WTC11 (cell line): ENCODE measurements around the gene SLC5A10. TPM values are rescaled to one million over a fixed set of nuclear protein-coding genes. Genes with fewer than 3 reads are reported as not detected.

Experiments used
- ATAC-seq: fragments of 200-7000 bp; cut with Tn5 transposase; 2 replicates; pipeline ENCODE4 v1.10.0; 2021; ENCODE audit warnings: mild to moderate bottlenecking, moderate library complexity
- CTCF ChIA-PET: fragments of 300-600 bp; sonication (Branson Sonifier 250); formaldehyde crosslinking; loops from one replicate; lab custom pipeline; 2021; ENCODE audit warnings: antibody characterized with exemption; lab: Charles Lee
- POLR2A ChIA-PET: fragments of 350-600 bp; sonication (Branson Sonifier 250); formaldehyde crosslinking; loops from one replicate; lab custom pipeline; 2021; ENCODE audit warnings: antibody characterized with exemption; lab: Charles Lee
- DNase-seq: peaks from one replicate; pipeline ENCODE4 v3.0.0; 2021; ENCODE audit warnings: low spot score
- H3K27ac Mint-ChIP-seq: 2 replicates; pipeline ENCODE4 v1.8.0; 2021; ENCODE audit warnings: mixed read lengths
- H3K27me3 Mint-ChIP-seq: 2 replicates; pipeline ENCODE4 v1.8.0; 2021; ENCODE audit warnings: low read depth, mild to moderate bottlenecking, moderate library complexity, mixed read lengths
- H3K36me3 Mint-ChIP-seq: 2 replicates; pipeline ENCODE4 v1.8.0; 2021; ENCODE audit warnings: mixed read lengths
- H3K4me1 Mint-ChIP-seq: 2 replicates; pipeline ENCODE4 v1.8.0; 2022; ENCODE audit warnings: mixed read lengths
- H3K4me3 Mint-ChIP-seq: 2 replicates; pipeline ENCODE4 v1.8.0; 2021; ENCODE audit warnings: mild to moderate bottlenecking, moderate library complexity, mixed read lengths
- H3K9me3 Mint-ChIP-seq: 2 replicates; pipeline ENCODE4 v1.8.0; 2021; ENCODE audit warnings: mixed read lengths
- E2F1 ChIP-seq: sonication (generic); formaldehyde crosslinking; IDR thresholded peaks from 2 replicates; pipeline ENCODE4 v1.8.0; 2022; ENCODE audit warnings: mild to moderate bottlenecking, missing genetic modification reagents
- E2F5 ChIP-seq: sonication (generic); formaldehyde crosslinking; IDR thresholded peaks from 2 replicates; pipeline ENCODE4 v1.8.1; 2022; ENCODE audit warnings: mild to moderate bottlenecking, moderate library complexity, missing genetic modification reagents
- FOXP4 ChIP-seq: sonication (generic); formaldehyde crosslinking; IDR thresholded peaks from 2 replicates; pipeline ENCODE4 v1.8.0; 2022; ENCODE audit warnings: mild to moderate bottlenecking, missing genetic modification reagents
- NR1H2 ChIP-seq: sonication (generic); formaldehyde crosslinking; IDR thresholded peaks from 2 replicates; pipeline ENCODE4 v1.9.0; 2021; ENCODE audit warnings: mild to moderate bottlenecking, moderate library complexity, missing genetic modification reagents
- OVOL2 ChIP-seq: fragments of 250-450 bp; sonication (Bioruptor Pico); IDR thresholded peaks from 2 replicates; pipeline ENCODE4 v1.9.0; 2021; ENCODE audit warnings: mild to moderate bottlenecking, borderline replicate concordance
- SOX15 ChIP-seq: fragments of 250-450 bp; sonication (Bioruptor Pico); IDR thresholded peaks from 2 replicates; pipeline ENCODE4 v1.9.0; 2021; ENCODE audit warnings: mild to moderate bottlenecking
- TEAD1 ChIP-seq: sonication (generic); formaldehyde crosslinking; IDR thresholded peaks from 2 replicates; pipeline ENCODE4 v1.8.0; 2022; ENCODE audit warnings: mild to moderate bottlenecking, missing genetic modification reagents
- ZMAT4 ChIP-seq: fragments of 250-450 bp; sonication (Bioruptor Pico); IDR thresholded peaks from 2 replicates; pipeline ENCODE4 v1.9.0; 2021; ENCODE audit warnings: mild to moderate bottlenecking
- ZNF232 ChIP-seq: sonication (generic); formaldehyde crosslinking; IDR thresholded peaks from 2 replicates; pipeline ENCODE4 v1.8.0; 2022; ENCODE audit warnings: mild to moderate bottlenecking, missing genetic modification reagents
- ZNF425 ChIP-seq: fragments of 250-450 bp; sonication (Bioruptor Pico); conservative IDR thresholded peaks from 2 replicates; pipeline ENCODE4 v1.9.0; 2021; ENCODE audit warnings: mild to moderate bottlenecking
- ZNF512 ChIP-seq: sonication (generic); formaldehyde crosslinking; IDR thresholded peaks from 2 replicates; pipeline ENCODE4 v1.8.1; 2022; ENCODE audit warnings: missing genetic modification reagents, borderline replicate concordance
- ZNF671 ChIP-seq: fragments of 250-450 bp; sonication (Bioruptor Pico); IDR thresholded peaks from 2 replicates; pipeline ENCODE4 v1.8.0; 2021; ENCODE audit warnings: mild to moderate bottlenecking
- total RNA-seq: library from RNA; stranded (reverse); gene quantifications from 3 replicates; pipeline ENCODE4 v1.2.3, GENCODE V29; 2021

Gene SLC5A10
- total RNA-seq, 1 experiment from 2014 or later = not detected

- TF ChIP-seq ZNF425 (CRISPR knock-in tag) (no peak), NR1H2 (CRISPR knock-in tag) (no peak), OVOL2 (CRISPR knock-in tag) (no peak), ZNF512 (CRISPR knock-in tag) (no peak), ZNF232 (no peak), E2F1 (CRISPR knock-in tag) (no peak), FOXP4 (CRISPR knock-in tag) (no peak), E2F5 (CRISPR knock-in tag) (no peak), SOX15 (CRISPR knock-in tag) (no peak)
Observed at GRCh38 chr17:19022747-19023146, 70.8 kb downstream of the SLC5A10 start (continued).

- DNase-seq = no peak
- no peak for TF ChIP-seq ZNF671 (CRISPR knock-in tag)
- no peak for TF ChIP-seq ZMAT4 (CRISPR knock-in tag)
- TF ChIP-seq E2F1 (CRISPR knock-in tag) = no peak
- no peak for TF ChIP-seq TEAD1
- TF ChIP-seq SOX15 (CRISPR knock-in tag) = no peak
- TF ChIP-seq, all 79 proteins: peak for 0
- Mint-ChIP-seq H3K27me3 (no peaks in the 10 kb centered on the region; the same call in 1 of the 2 replicates), H3K4me3 (no peak overlapping the region), H3K27ac (no peak overlapping the region), H3K9me3 (no peaks in the 10 kb centered on the region), H3K36me3 (no peaks in the 10 kb centered on the region), H3K4me1 (0 out of 2 replicates have a peak, but pooled peaks cover 3% of the 10 kb centered on the region)
- CTCF ChIA-PET = interaction anchor here (2.5 kb wide), 1 partner anchor 62 kb away, joined by 20 read pairs; no protein-coding TSS in a partner anchor
- POLR2A ChIA-PET = interaction anchor here (1.2 kb wide), 1 partner anchor 12 kb away, joined by 3 read pairs; no protein-coding TSS in a partner anchor
- ATAC-seq = no peak
Observed at GRCh38 chr17:19023209-19023999, 71.4 kb downstream of the SLC5A10 start.
